K562 (cell line): ENCODE results near the gene CATSPER4. TPM values are rescaled to one million over a fixed set of nuclear protein-coding genes. Genes with fewer than 3 reads are reported as not detected.

ENCODE experiments used
- BHLHE40 ChIP-seq: IDR thresholded peaks from 2 replicates; pipeline ENCODE4 v1.6.1; 2011; ENCODE audit warnings: low read length, improper control_type of control experiment
- CBX1 ChIP-seq: sonication (generic); IDR thresholded peaks from 2 replicates; pipeline ENCODE4 v1.6.1; 2016; ENCODE audit warnings: antibody characterized with exemption, low read depth, mild to moderate bottlenecking
- CHD1 ChIP-seq: fragments of 200-600 bp; sonication (generic); IDR thresholded peaks from one replicate; pipeline ENCODE4 v1.6.1; 2012; ENCODE audit warnings: mild to moderate bottlenecking, moderate library complexity, low read length, inconsistent platforms
- MTA3 ChIP-seq: fragments of 450-650 bp; formaldehyde crosslinking; IDR thresholded peaks from 2 replicates; pipeline ENCODE4 v1.6.1; 2017; ENCODE audit warnings: mild to moderate bottlenecking, borderline replicate concordance
- NCOA1 ChIP-seq: fragments of 450-650 bp; IDR thresholded peaks from 2 replicates; pipeline ENCODE4 v1.6.1; 2016; ENCODE audit warnings: low read depth
- NFXL1 ChIP-seq: fragments of 450-650 bp; formaldehyde crosslinking; IDR thresholded peaks from 2 replicates; pipeline ENCODE4 v1.4.0; 2021; ENCODE audit warnings: mild to moderate bottlenecking
- SMARCB1 ChIP-seq: IDR thresholded peaks from 2 replicates; pipeline ENCODE4 v1.6.1; 2011; ENCODE audit warnings: improper control_type of control experiment, low read depth; ENCODE audit not compliant: insufficient read length
- TBL1XR1 ChIP-seq, 2 experiments: IDR thresholded peaks; 2 replicates each; pipeline ENCODE4 v1.6.1; 2012; ENCODE audit warnings: improper control_type of control experiment in 2 of 2, low read length in 2 of 2, mild to moderate bottlenecking in 1 of 2
- ZNF41 ChIP-seq: fragments of 250-450 bp; sonication (Bioruptor Pico); conservative IDR thresholded peaks from 2 replicates; pipeline ENCODE4 v1.4.0; 2020; ENCODE audit warnings: mild to moderate bottlenecking
- ZNF699 ChIP-seq: fragments of 250-450 bp; sonication (Bioruptor Pico); IDR thresholded peaks from 2 replicates; pipeline ENCODE4 v1.8.0; 2021; ENCODE audit warnings: mild to moderate bottlenecking, moderate library complexity; ENCODE audit not compliant: insufficient replicate concordance
- ZNF79 ChIP-seq: fragments of 250-450 bp; sonication (Bioruptor Pico); IDR thresholded peaks from 2 replicates; pipeline ENCODE4 v1.4.0; 2020; ENCODE audit warnings: low read depth, mild to moderate bottlenecking, moderate library complexity
- polyA plus RNA-seq, 8 experiments: library from polyadenylated mRNA; depleted of rRNA in 4 of 8; stranded (reverse) in 5 of 8; unstranded in 3 of 8; fragments of >200 nt; fragmentation: Nextera tagmentation in 2 of 8; fragmentation: Illumina TruSeq in 1 of 8; extraction: Ambion mirVana in 2 of 8; extraction: Trizol in 1 of 8; gene quantifications; 2 replicates each; pipeline versions ENCODE4 v1.2.1 to v1.2.3, GENCODE V29; 2011 to 2014; ENCODE audit warnings: inconsistent platforms in 1 of 8, missing spikeins in 1 of 8
- total RNA-seq, 7 experiments: library from RNA; depleted of rRNA in 6 of 7; stranded (reverse); fragments of >200 nt in 6 of 7; fragmentation: Illumina TruSeq in 2 of 7; extraction: Trizol in 2 of 7; gene quantifications; 2 replicates each; pipeline versions ENCODE4 v1.2.1 to v1.2.3, GENCODE V29; 2011 to 2021; ENCODE audit warnings: low replicate concordance in 1 of 7
- TF ChIP-seq, protein P1 (sequence below), 2 experiments: fragments of 450-650 bp; conservative IDR thresholded peaks; 2 replicates each; pipeline ENCODE4 v1.6.1; 2017; ENCODE audit warnings: mild to moderate bottlenecking in 2 of 2, moderate library complexity in 2 of 2
- TF ChIP-seq, protein P2 (sequence below): fragments of 250-450 bp; sonication (Bioruptor Pico); IDR thresholded peaks from 2 replicates; pipeline ENCODE4 v1.5.0; 2021; ENCODE audit warnings: mild to moderate bottlenecking, borderline replicate concordance
- TF ChIP-seq, protein P3 (sequence below), 2 experiments: fragments of 200-800 bp in 1 of 2; sonication (Bioruptor generic) in 1 of 2; sonication (generic) in 1 of 2; formaldehyde crosslinking in 1 of 2; IDR thresholded peaks in 1 of 2; conservative IDR thresholded peaks in 1 of 2; 2 replicates each; pipeline versions ENCODE4 v1.5.0 to v1.6.1; 2016 to 2020; ENCODE audit warnings: missing compliant biosample characterization in 1 of 2, missing genetic modification characterization in 1 of 2, missing genetic modification reagents in 1 of 2
- TF ChIP-seq, protein P4 (sequence below): fragments of 250-450 bp; sonication (Bioruptor Pico); IDR thresholded peaks from 2 replicates; pipeline ENCODE4 v1.4.0; 2020

Gene CATSPER4
- total and polyA plus RNA-seq, 9 of the 15 experiments (the other 6 are each of a cell fraction or from before 2014, with no cell fraction given) = 0.04 to 0.13 TPM; not detected in 7

DNA sequence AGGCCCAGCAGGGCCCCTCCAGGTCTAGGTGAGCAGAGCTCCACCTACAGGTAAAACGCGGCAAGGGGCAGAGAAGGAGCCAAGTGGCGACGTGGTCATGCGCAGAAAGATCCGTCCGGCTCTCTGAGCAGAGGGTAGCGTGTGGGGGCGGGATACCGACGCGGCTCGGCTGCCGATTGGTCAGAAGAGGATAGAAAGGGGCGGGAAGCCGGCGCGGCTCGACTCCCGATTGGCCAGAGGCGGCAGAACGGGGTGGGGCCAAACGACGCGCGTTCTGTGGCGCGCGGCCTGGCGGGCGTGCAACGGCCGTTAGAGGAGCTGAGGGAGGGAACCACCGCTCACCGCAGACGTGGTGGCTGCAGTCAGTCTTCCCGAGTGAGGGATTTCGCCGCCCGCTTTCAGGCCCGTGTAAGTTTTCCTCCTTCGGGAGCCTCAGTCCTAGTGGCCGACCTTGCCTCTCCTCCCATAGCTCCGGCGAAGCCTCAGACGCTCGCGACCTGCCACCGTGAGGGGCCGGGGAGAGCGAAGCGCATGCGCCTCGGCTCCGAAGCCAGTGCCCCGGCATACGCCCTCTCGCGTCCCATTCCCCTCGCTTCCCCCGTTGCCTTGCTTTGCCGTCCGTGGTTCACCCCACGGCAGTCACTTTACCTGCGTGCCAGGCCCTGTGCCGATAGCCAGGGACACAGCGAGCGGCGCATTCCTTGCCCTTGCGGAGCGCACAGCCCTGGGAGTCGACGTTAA, 43.7 kb downstream of the CATSPER4 start, which contains the start of gene CEP85 (continued):
- TF ChIP-seq, protein P1, sequence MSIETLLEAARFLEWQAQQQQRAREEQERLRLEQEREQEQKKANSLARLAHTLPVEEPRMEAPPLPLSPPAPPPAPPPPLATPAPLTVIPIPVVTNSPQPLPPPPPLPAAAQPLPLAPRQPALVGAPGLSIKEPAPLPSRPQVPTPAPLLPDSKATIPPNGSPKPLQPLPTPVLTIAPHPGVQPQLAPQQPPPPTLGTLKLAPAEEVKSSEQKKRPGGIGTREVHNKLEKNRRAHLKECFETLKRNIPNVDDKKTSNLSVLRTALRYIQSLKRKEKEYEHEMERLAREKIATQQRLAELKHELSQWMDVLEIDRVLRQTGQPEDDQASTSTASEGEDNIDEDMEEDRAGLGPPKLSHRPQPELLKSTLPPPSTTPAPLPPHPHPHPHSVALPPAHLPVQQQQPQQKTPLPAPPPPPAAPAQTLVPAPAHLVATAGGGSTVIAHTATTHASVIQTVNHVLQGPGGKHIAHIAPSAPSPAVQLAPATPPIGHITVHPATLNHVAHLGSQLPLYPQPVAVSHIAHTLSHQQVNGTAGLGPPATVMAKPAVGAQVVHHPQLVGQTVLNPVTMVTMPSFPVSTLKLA (conservative IDR thresholded peaks at IDR 0.05) = peak; percentile 80 to 95
- TF ChIP-seq ZNF41 (CRISPR knock-in tag) (peak; percentile 51; the same call in 1 of the 2 replicates), ZNF79 (no peak), SMARCB1 (no peak), BHLHE40 (no peak; the same call in 1 of the 2 replicates), CBX1 (peak; percentile 89), NFXL1 (CRISPR knock-in tag) (no peak), TBL1XR1 (IDR thresholded peaks at IDR 0.05; ENCODE audit: low read length in 2 of 2) (peak; percentile 2 to 10; a peak in 2 of 4 replicates), CHD1 (peak; percentile 87), MTA3 (peak; percentile 77), NCOA1 (no peak), ZNF699 (CRISPR knock-in tag) (no peak)
- TF ChIP-seq, protein P2, sequence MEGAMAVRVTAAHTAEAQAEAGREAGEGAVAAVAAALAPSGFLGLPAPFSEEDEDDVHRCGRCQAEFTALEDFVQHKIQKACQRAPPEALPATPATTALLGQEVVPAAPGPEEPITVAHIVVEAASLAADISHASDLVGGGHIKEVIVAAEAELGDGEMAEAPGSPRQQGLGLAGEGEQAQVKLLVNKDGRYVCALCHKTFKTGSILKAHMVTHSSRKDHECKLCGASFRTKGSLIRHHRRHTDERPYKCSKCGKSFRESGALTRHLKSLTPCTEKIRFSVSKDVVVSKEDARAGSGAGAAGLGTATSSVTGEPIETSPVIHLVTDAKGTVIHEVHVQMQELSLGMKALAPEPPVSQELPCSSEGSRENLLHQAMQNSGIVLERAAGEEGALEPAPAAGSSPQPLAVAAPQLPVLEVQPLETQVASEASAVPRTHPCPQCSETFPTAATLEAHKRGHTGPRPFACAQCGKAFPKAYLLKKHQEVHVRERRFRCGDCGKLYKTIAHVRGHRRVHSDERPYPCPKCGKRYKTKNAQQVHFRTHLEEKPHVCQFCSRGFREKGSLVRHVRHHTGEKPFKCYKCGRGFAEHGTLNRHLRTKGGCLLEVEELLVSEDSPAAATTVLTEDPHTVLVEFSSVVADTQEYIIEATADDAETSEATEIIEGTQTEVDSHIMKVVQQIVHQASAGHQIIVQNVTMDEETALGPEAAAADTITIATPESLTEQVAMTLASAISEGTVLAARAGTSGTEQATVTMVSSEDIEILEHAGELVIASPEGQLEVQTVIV = no peak
- TF ChIP-seq, protein P3, sequence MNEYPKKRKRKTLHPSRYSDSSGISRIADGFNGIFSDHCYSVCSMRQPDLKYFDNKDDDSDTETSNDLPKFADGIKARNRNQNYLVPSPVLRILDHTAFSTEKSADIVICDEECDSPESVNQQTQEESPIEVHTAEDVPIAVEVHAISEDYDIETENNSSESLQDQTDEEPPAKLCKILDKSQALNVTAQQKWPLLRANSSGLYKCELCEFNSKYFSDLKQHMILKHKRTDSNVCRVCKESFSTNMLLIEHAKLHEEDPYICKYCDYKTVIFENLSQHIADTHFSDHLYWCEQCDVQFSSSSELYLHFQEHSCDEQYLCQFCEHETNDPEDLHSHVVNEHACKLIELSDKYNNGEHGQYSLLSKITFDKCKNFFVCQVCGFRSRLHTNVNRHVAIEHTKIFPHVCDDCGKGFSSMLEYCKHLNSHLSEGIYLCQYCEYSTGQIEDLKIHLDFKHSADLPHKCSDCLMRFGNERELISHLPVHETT (CRISPR knock-in tag; conservative IDR thresholded peaks at IDR 0.05 in 1 of 2, IDR thresholded peaks at IDR 0.05 in 1 of 2) = 0 out of 4 replicates have a peak, but pooled peaks of 1 of the 2 experiments have one; percentile 71
- TF ChIP-seq, protein P4, sequence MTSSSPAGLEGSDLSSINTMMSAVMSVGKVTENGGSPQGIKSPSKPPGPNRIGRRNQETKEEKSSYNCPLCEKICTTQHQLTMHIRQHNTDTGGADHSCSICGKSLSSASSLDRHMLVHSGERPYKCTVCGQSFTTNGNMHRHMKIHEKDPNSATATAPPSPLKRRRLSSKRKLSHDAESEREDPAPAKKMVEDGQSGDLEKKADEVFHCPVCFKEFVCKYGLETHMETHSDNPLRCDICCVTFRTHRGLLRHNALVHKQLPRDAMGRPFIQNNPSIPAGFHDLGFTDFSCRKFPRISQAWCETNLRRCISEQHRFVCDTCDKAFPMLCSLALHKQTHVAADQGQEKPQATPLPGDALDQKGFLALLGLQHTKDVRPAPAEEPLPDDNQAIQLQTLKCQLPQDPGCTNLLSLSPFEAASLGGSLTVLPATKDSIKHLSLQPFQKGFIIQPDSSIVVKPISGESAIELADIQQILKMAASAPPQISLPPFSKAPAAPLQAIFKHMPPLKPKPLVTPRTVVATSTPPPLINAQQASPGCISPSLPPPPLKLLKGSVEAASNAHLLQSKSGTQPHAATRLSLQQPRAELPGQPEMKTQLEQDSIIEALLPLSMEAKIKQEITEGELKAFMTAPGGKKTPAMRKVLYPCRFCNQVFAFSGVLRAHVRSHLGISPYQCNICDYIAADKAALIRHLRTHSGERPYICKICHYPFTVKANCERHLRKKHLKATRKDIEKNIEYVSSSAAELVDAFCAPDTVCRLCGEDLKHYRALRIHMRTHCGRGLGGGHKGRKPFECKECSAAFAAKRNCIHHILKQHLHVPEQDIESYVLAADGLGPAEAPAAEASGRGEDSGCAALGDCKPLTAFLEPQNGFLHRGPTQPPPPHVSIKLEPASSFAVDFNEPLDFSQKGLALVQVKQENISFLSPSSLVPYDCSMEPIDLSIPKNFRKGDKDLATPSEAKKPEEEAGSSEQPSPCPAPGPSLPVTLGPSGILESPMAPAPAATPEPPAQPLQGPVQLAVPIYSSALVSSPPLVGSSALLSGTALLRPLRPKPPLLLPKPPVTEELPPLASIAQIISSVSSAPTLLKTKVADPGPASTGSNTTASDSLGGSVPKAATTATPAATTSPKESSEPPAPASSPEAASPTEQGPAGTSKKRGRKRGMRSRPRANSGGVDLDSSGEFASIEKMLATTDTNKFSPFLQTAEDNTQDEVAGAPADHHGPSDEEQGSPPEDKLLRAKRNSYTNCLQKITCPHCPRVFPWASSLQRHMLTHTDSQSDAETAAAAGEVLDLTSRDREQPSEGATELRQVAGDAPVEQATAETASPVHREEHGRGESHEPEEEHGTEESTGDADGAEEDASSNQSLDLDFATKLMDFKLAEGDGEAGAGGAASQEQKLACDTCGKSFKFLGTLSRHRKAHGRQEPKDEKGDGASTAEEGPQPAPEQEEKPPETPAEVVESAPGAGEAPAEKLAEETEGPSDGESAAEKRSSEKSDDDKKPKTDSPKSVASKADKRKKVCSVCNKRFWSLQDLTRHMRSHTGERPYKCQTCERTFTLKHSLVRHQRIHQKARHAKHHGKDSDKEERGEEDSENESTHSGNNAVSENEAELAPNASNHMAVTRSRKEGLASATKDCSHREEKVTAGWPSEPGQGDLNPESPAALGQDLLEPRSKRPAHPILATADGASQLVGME = peak; percentile 52
